H1 (cell line): Measurements from ENCODE around the gene DNAJC22. TPM values are rescaled to one million over a fixed set of nuclear protein-coding genes. Genes with fewer than 3 reads are reported as not detected.

Source experiments
- CTCF ChIA-PET: fragments of 300-600 bp; sonication (Branson Sonifier 250); formaldehyde crosslinking; loops from one replicate; lab custom pipeline; 2021; ENCODE audit not compliant: partially characterized antibody; lab: Charles Lee
- POLR2A ChIA-PET: fragments of 300-600 bp; sonication (Branson Sonifier 250); formaldehyde crosslinking; loops from one replicate; lab custom pipeline; 2021; ENCODE audit warnings: inconsistent platforms; ENCODE audit not compliant: partially characterized antibody; lab: Charles Lee
- DNase-seq, 2 experiments: peaks; one replicate each; pipeline versions ENCODE4 v3.0.0 to v3.0.0-alpha.2; 2010 to 2022; ENCODE audit warnings: low spot score in 2 of 2, low read depth in 1 of 2, mixed read lengths in 1 of 2
- FAIRE-seq: peaks from 2 replicates; lab custom pipeline; 2011; peaks lifted over from hg19 to GRCh38; lab: Jason Lieb, UNC
- H2AFZ ChIP-seq: 2 replicates; pipeline ENCODE4 v1.8.1; 2012; ENCODE audit warnings: low read length, inconsistent platforms
- H2AK5ac ChIP-seq: 2 replicates; pipeline ENCODE4 v1.6.1; 2013; ENCODE audit warnings: low read depth, low read length
- H2BK120ac ChIP-seq: replicated peaks from 2 replicates; pipeline ENCODE3; 2013; ENCODE audit warnings: low read depth, low read length, inconsistent platforms
- H2BK12ac ChIP-seq: 2 replicates; pipeline ENCODE4 v1.6.1; 2013; ENCODE audit warnings: low read depth, low read length
- H2BK15ac ChIP-seq: 2 replicates; pipeline ENCODE4 v1.6.1; 2013; ENCODE audit warnings: low read length
- H2BK20ac ChIP-seq: 2 replicates; pipeline ENCODE4 v1.6.1; 2013; ENCODE audit warnings: low read length
- H2BK5ac ChIP-seq: 2 replicates; pipeline ENCODE4 v1.6.1; 2013; ENCODE audit warnings: low read depth, low read length
- H3K14ac ChIP-seq: 2 replicates; pipeline ENCODE4 v1.6.1; 2013; ENCODE audit warnings: inconsistent platforms; ENCODE audit not compliant: insufficient read length
- H3K18ac ChIP-seq: 2 replicates; pipeline ENCODE4 v1.6.1; 2013; ENCODE audit warnings: low read length; ENCODE audit errors: extremely low read depth
- H3K23ac ChIP-seq: 2 replicates; pipeline ENCODE4 v1.6.1; 2013; ENCODE audit warnings: inconsistent platforms; ENCODE audit not compliant: insufficient read length
- H3K23me2 ChIP-seq: 2 replicates; pipeline ENCODE4 v1.6.1; 2013; ENCODE audit warnings: low read depth, low read length
- H3K27ac ChIP-seq: 2 replicates; pipeline ENCODE4 v1.6.1; 2011; ENCODE audit warnings: low read depth, low read length, inconsistent platforms
- H3K27me3 ChIP-seq, 4 experiments: replicated peaks in 1 of 4; 1 replicate in 1 of 4; 2 replicates in 3 of 4; pipeline versions ENCODE4 v1.6.1 to v1.8.1; 2011 to 2013; ENCODE audit warnings: low read length in 3 of 4, mild to moderate bottlenecking in 3 of 4, inconsistent platforms in 2 of 4, mixed read lengths in 2 of 4, moderate library complexity in 1 of 4; ENCODE audit not compliant: control insufficient read depth in 3 of 4, insufficient read depth in 3 of 4; ENCODE audit errors: extremely low read depth in 1 of 4
- H3K36me3 ChIP-seq, 4 experiments: 2 replicates each; pipeline versions ENCODE4 v1.6.1 to v1.8.1; 2011 to 2013; ENCODE audit warnings: mild to moderate bottlenecking in 4 of 4, low read length in 3 of 4, moderate library complexity in 2 of 4, control low read depth in 1 of 4, inconsistent platforms in 1 of 4; ENCODE audit not compliant: insufficient read depth in 4 of 4, control insufficient read depth in 2 of 4
- H3K4ac ChIP-seq: replicated peaks from 2 replicates; pipeline ENCODE3; 2013; ENCODE audit warnings: low read length, low read depth, mixed read lengths, inconsistent platforms; ENCODE audit not compliant: insufficient read length
- H3K4me1 ChIP-seq, 4 experiments: replicated peaks in 1 of 4; 1 replicate in 1 of 4; 2 replicates in 3 of 4; pipeline versions ENCODE4 v1.6.1 to v1.8.1; 2011 to 2013; ENCODE audit warnings: low read length in 3 of 4, inconsistent platforms in 2 of 4, mixed read lengths in 1 of 4; ENCODE audit not compliant: insufficient read depth in 4 of 4, control insufficient read depth in 3 of 4
- H3K4me2 ChIP-seq, 2 experiments: 2 replicates each; pipeline versions ENCODE4 v1.6.1 to v1.8.1; 2011 to 2013; ENCODE audit warnings: low read depth in 2 of 2, low read length in 2 of 2, control low read depth in 1 of 2, inconsistent platforms in 1 of 2, mild to moderate bottlenecking in 1 of 2; ENCODE audit not compliant: insufficient read depth in 1 of 2
- H3K4me3 ChIP-seq, 4 experiments: fragments of 200-600, 300-600 bp in 1 of 4; sonication (generic), shearing (Covaris generic), sonication (Bioruptor Twin) in 1 of 4; 2 replicates each; pipeline versions ENCODE4 v1.5.1 to v1.8.1; 2011 to 2016; ENCODE audit warnings: low read length in 4 of 4, low read depth in 3 of 4, control low read depth in 2 of 4, inconsistent platforms in 2 of 4, mild to moderate bottlenecking in 2 of 4, mixed read lengths in 1 of 4, moderate library complexity in 1 of 4; ENCODE audit not compliant: insufficient read depth in 2 of 4; ENCODE audit errors: extremely low read depth in 1 of 4
- H3K56ac ChIP-seq: replicated peaks from 2 replicates; pipeline ENCODE3; 2013; ENCODE audit warnings: low read depth, mild to moderate bottlenecking, mixed read lengths, low read length, inconsistent platforms; ENCODE audit not compliant: insufficient read length
- H3K79me1 ChIP-seq: 2 replicates; pipeline ENCODE4 v1.6.1; 2013; ENCODE audit warnings: low read depth, low read length, control low read depth
- H3K79me2 ChIP-seq, 2 experiments: 2 replicates each; pipeline versions ENCODE4 v1.6.1 to v1.8.1; 2012 to 2013; ENCODE audit warnings: low read length in 2 of 2, mild to moderate bottlenecking in 2 of 2, inconsistent platforms in 1 of 2; ENCODE audit not compliant: insufficient read depth in 2 of 2, control insufficient read depth in 1 of 2
- H3K9ac ChIP-seq, 4 experiments: replicated peaks in 1 of 4; 1 replicate in 1 of 4; 2 replicates in 3 of 4; pipeline versions ENCODE4 v1.6.1 to v1.8.1; 2011 to 2013; ENCODE audit warnings: low read depth in 3 of 4, low read length in 3 of 4, control low read depth in 2 of 4, mild to moderate bottlenecking in 2 of 4, moderate library complexity in 2 of 4, inconsistent platforms in 1 of 4; ENCODE audit errors: extremely low read depth in 1 of 4
- H3K9me3 ChIP-seq, 2 experiments: 2 replicates each; pipeline versions ENCODE4 v1.6.1 to v1.8.1; 2012 to 2013; ENCODE audit warnings: mild to moderate bottlenecking in 2 of 2, moderate library complexity in 2 of 2, control low read depth in 1 of 2, inconsistent platforms in 1 of 2, low read depth in 1 of 2, low read length in 1 of 2, mixed read lengths in 1 of 2; ENCODE audit not compliant: insufficient read depth in 2 of 2
- H4K20me1 ChIP-seq, 2 experiments: replicated peaks in 1 of 2; 2 replicates each; pipeline versions ENCODE3 to v1.8.1; 2011 to 2013; ENCODE audit warnings: inconsistent platforms in 2 of 2, low read length in 2 of 2, mild to moderate bottlenecking in 1 of 2; ENCODE audit not compliant: insufficient read depth in 2 of 2, control insufficient read depth in 1 of 2
- H4K5ac ChIP-seq: 2 replicates; pipeline ENCODE4 v1.6.1; 2013; ENCODE audit warnings: low read length, low read depth, mixed read lengths, inconsistent platforms; ENCODE audit not compliant: insufficient read length
- H4K8ac ChIP-seq: 2 replicates; pipeline ENCODE4 v1.8.0; 2013; ENCODE audit warnings: mild to moderate bottlenecking, moderate library complexity, low read length, inconsistent platforms; ENCODE audit not compliant: insufficient read depth; ENCODE audit errors: extremely low read depth
- H4K91ac ChIP-seq: replicated peaks from 2 replicates; pipeline ENCODE3; 2013; ENCODE audit warnings: low read length, mixed read lengths, inconsistent platforms; ENCODE audit not compliant: insufficient read length
- ASH2L ChIP-seq: fragments of 200-600, 300-600 bp; sonication (generic); IDR thresholded peaks from one replicate; pipeline ENCODE4 v1.7.1; 2017; ENCODE audit warnings: low read length
- CREB1 ChIP-seq: IDR thresholded peaks from 2 replicates; pipeline ENCODE4 v1.6.1; 2012; ENCODE audit warnings: inconsistent platforms
- RBBP5 ChIP-seq: IDR thresholded peaks from 2 replicates; pipeline ENCODE4 v1.7.1; 2012; ENCODE audit warnings: low read depth, mild to moderate bottlenecking, inconsistent platforms, low read length, moderate library complexity, borderline replicate concordance
- SIN3A ChIP-seq, 2 experiments: IDR thresholded peaks in 1 of 2; conservative IDR thresholded peaks in 1 of 2; 2 replicates each; pipeline ENCODE4 v1.6.1; 2011 to 2012; ENCODE audit warnings: low read length in 2 of 2, improper control_type of control experiment in 1 of 2, low read depth in 1 of 2, mild to moderate bottlenecking in 1 of 2
- SUZ12 ChIP-seq: fragments of 200-600 bp; sonication (generic); IDR thresholded peaks from 2 replicates; pipeline ENCODE4 v1.6.1; 2012; ENCODE audit warnings: mild to moderate bottlenecking, inconsistent platforms, low read length, moderate library complexity, mixed read lengths
- TAF1 ChIP-seq: IDR thresholded peaks from 2 replicates; pipeline ENCODE4 v1.6.1; 2011; ENCODE audit warnings: mild to moderate bottlenecking, low read depth, low read length
- TAF7 ChIP-seq: optimal IDR thresholded peaks from 2 replicates; pipeline ENCODE3; 2011; ENCODE audit warnings: low read depth, mild to moderate bottlenecking, inconsistent platforms, low read length, moderate library complexity, borderline replicate concordance
- TBP ChIP-seq: IDR thresholded peaks from 2 replicates; pipeline ENCODE4 v1.6.1; 2011; ENCODE audit warnings: low read depth, low read length, improper control_type of control experiment
- TCF12 ChIP-seq: IDR thresholded peaks from 2 replicates; pipeline ENCODE4 v1.6.1; 2011; ENCODE audit warnings: low read depth, mild to moderate bottlenecking, low read length
- WGBS, 2 experiments: shearing (Covaris generic) in 1 of 2; methylation state at CpG; one replicate each; pipeline versions ENCODE4 v1.1.6 to v1.1.7; 2013 to 2015; ENCODE audit warnings: low lambda C conversion rate in 2 of 2, mixed read lengths in 2 of 2, inconsistent platforms in 1 of 2, low coverage in 1 of 2, missing lambda C conversion rate in 1 of 2; ENCODE audit not compliant: insufficient replicate concordance in 2 of 2, insufficient coverage in 1 of 2, insufficient read length in 1 of 2; ENCODE audit errors: extremely low coverage in 1 of 2, missing lambda C conversion rate in 1 of 2; 5-methylcytosine and 5-hydroxymethylcytosine counted together
- polyA plus RNA-seq, 7 experiments: library from polyadenylated mRNA; depleted of rRNA in 3 of 7; stranded (reverse) in 5 of 7; unstranded in 2 of 7; fragments of >200 nt in 5 of 7; fragments of 200-250 nt in 2 of 7; gene quantifications; 1 replicate in 5 of 7; 2 replicates in 1 of 7; 4 replicates in 1 of 7; pipeline versions ENCODE4 v1.2.1 to v1.2.3, GENCODE V29; 2011 to 2013; ENCODE audit warnings: missing spikeins in 2 of 7, mixed read lengths in 2 of 7
- total RNA-seq: library from RNA; stranded (reverse); fragmentation: NEBNext Ultra II Directional; extraction: Animal tissue kit (Norgen Biotek cat#: 25700); gene quantifications from 2 replicates; pipeline ENCODE4 v1.2.1, GENCODE V29; 2021

DNAJC22 gene
- total and polyA plus RNA-seq, 2 of the 8 experiments (the other 6 are each of a cell fraction or from before 2014, with no cell fraction given) = 0.20 to 0.39 TPM

DNA sequence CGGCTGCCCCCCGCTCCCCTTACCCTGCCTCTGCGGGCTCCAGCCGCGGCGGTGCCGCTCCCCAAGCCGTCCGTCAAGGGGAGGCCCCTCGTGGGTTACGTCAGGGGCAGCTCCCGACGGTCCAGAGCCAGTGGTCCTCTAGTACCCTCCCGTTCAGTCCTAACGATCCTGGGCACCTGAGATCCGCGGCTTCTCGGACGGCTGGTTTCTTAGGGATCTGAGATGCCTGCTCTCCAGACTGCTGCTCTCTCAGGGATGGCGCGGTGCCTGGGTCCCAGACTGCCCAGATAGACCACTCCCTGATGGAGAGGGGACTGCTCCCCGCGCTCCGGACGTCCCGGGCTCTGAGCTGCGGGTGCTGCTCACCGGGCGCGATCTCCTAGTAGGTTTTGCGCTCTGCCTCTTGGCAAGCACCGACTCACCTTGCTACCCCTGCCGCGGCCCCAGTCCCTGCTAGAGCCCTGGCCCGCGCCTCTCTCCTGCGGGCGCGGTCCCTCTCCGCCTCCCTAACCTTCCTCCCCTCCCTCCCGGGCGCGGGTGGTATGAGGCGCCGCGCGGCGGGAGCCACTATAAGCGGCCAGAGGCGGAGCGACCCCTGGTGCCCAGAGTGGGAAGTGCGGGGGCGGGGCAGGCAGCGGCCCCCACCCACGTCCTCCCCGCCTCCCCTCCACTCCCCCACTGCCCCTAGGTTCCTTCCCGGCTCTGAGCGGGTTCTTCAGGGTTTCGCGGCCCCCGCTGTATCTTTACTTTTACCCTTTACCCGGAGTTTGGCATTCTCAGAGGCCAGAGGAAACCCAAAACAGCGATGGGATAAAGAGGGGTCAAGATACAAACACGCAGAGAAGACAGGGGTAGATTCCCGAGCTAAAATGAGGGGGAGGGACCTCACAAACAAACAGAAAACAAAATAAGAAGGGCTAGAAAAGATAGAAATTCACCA, 9.8 kb upstream of the DNAJC22 start, which contains the start of gene C1QL4:
Gene C1QL4 (minus strand): TSS at position 544 of the 940 bp plus-strand sequence. CDS start 711 bp downstream, outside the sequence.
- CTCF ChIA-PET = interaction anchor here (0.9 to 12.7 kb wide), 14 partner anchors 11 to 375 kb away, joined by 3 to 276 read pairs (median 4); partner anchors contain the start of genes DNAJC22, PRPH and SPATS2
- no peak within 1 kb of the TSS for H4K91ac ChIP-seq
- H4K8ac ChIP-seq = peak within 1 kb of the TSS; percentile 78; the same call in 1 of the 2 replicates
- peaks cover 0 to 8% (median 0%) of the 10 kb centered on the region in 4 experiments; a peak in 1 of 8 replicates for H3K36me3 ChIP-seq
- H3K9ac ChIP-seq = no peak within 1 kb of the TSS
- H2BK5ac ChIP-seq = no peak within 1 kb of the TSS
- peaks cover 76 to 100% (median 94%) of the 10 kb centered on the region in 4 experiments for H3K27me3 ChIP-seq
- no peak within 1 kb of the TSS for H3K14ac ChIP-seq
- POLR2A ChIA-PET = interaction anchor here (1.1 to 6.2 kb wide), 5 partner anchors 10 to 43 kb away, joined by 3 to 37 read pairs (median 7); partner anchors contain the start of genes DNAJC22, PRPH and TROAP
- peaks cover 3 to 6% of the 10 kb centered on the region in 2 experiments for H4K20me1 ChIP-seq
- DNase-seq = peak in 1 of 2 experiments; percentile 99
- H3K79me1 ChIP-seq = no peaks in the 10 kb centered on the region
- H2BK15ac ChIP-seq = 0 out of 2 replicates have a peak within 1 kb of the TSS, but pooled peaks have one; percentile 77
- H3K4me2 ChIP-seq = peak within 1 kb of the TSS; percentile 12 to 70
- H3K18ac ChIP-seq = no peak within 1 kb of the TSS; the same call in 1 of the 2 replicates
- H3K23ac ChIP-seq = no peak within 1 kb of the TSS
- H3K23me2 ChIP-seq = peaks cover 7% of the 10 kb centered on the region; the same call in 1 of the 2 replicates
- no peak within 1 kb of the TSS for H3K27ac ChIP-seq
- H3K9me3 ChIP-seq = peaks cover 0 to 6% of the 10 kb centered on the region in 2 experiments; a peak in 1 of 4 replicates
- H3K4me3 ChIP-seq = peak within 1 kb of the TSS; percentile 10 to 63 (median 34); a peak in 7 of 8 replicates
- no peak within 1 kb of the TSS for H2BK120ac ChIP-seq
- H2BK20ac ChIP-seq = no peak within 1 kb of the TSS
- H4K5ac ChIP-seq = no peak within 1 kb of the TSS
- no peak within 1 kb of the TSS for H3K4ac ChIP-seq
- H3K4me1 ChIP-seq = peaks cover 0 to 44% (median 26%) of the 10 kb centered on the region in 4 experiments; a peak in 6 of 7 replicates
- H2BK12ac ChIP-seq = no peak within 1 kb of the TSS
- 5% methylated on average over 41 of the region's 65 CpGs; no CpG with 5 or more reads in 1 of the 2 experiments for WGBS, 2 experiments
- no peak within 1 kb of the TSS for H3K56ac ChIP-seq
- FAIRE-seq = no peak
- peak within 1 kb of the TSS; percentile 43; the same call in 1 of the 2 replicates for H2AFZ ChIP-seq
- H2AK5ac ChIP-seq = no peak within 1 kb of the TSS
- no peaks in the 10 kb centered on the region for H3K79me2 ChIP-seq
- 0 out of 2 replicates have a peak, but pooled peaks have one; percentile 8 for TF ChIP-seq RBBP5
- TF ChIP-seq ASH2L = no peak
- peak; percentile 87 for TF ChIP-seq SUZ12
- TF ChIP-seq TAF1 = peak; percentile 51; the same call in 1 of the 2 replicates
- peak; percentile 65 for TF ChIP-seq CREB1
- TF ChIP-seq TCF12 = no peak
- peak; percentile 39 for TF ChIP-seq TAF7
- peak; percentile 65; the same call in 1 of the 2 replicates for TF ChIP-seq TBP
- TF ChIP-seq SIN3A (conservative IDR thresholded peaks at IDR 0.05 in 1 of 2, IDR thresholded peaks at IDR 0.05 in 1 of 2; ENCODE audit: low read depth in 1 of 2, low read length in 2 of 2) = no peak
